Adrenal gland (tissue), 12 donors: ENCODE measurements around the gene DSCAML1. TPM values are rescaled to one million over a fixed set of nuclear protein-coding genes. Genes with fewer than 3 reads are reported as not detected.

ENCODE experiments used
- DNase-seq, 7 donors: peaks; one replicate each; pipeline ENCODE4 v3.0.0-alpha.2; 2019 to 2020
- H3K27ac ChIP-seq, 5 donors: fragments of 200-600 bp; sonication (generic) in 4 of 5; 1 replicate in 3 of 5; 2 replicates in 2 of 5; pipeline versions ENCODE4 v1.5.1 to v1.8.0; 2016 to 2020; ENCODE audit warnings: mild to moderate bottlenecking in 1 of 5
- H3K27me3 ChIP-seq: fragments of 200-600 bp; 2 replicates; pipeline ENCODE4 v1.8.0; 2021
- H3K36me3 ChIP-seq, 2 donors: fragments of 200-600 bp; replicated peaks in 1 of 2; 1 replicate in 1 of 2; 2 replicates in 1 of 2; pipeline versions ENCODE4 v1.5.1 to v1.8.0; 2018 to 2022
- H3K4me1 ChIP-seq, 2 donors: fragments of 200-600 bp; replicated peaks in 1 of 2; 1 replicate in 1 of 2; 2 replicates in 1 of 2; pipeline versions ENCODE4 v1.5.1 to v1.8.0; 2018 to 2021
- H3K4me3 ChIP-seq, 4 donors: fragments of 200-600 bp; sonication (generic) in 3 of 4; one replicate each; pipeline ENCODE4 v1.5.1; 2016 to 2018
- H3K9me3 ChIP-seq, 3 donors: fragments of 200-600 bp; sonication (generic) in 1 of 3; replicated peaks in 1 of 3; 1 replicate in 2 of 3; 2 replicates in 1 of 3; pipeline versions ENCODE4 v1.5.1 to v1.8.0; 2016 to 2021
- POLR2A ChIP-seq, 2 donors: fragments of 450-650 bp; IDR thresholded peaks; one replicate each; pipeline ENCODE4 v1.6.1; 2017; ENCODE audit warnings: antibody characterized with exemption in 2 of 2, mild to moderate bottlenecking in 2 of 2, moderate library complexity in 1 of 2
- WGBS, 4 donors: extraction: QIAGEN DNeasy Blood & Tissue Kit in 2 of 4; methylation state at CpG; one replicate each; pipeline versions ENCODE4 v1.1.5 to v1.1.7; 2013 to 2017; 5-methylcytosine and 5-hydroxymethylcytosine counted together
- intact Hi-C, 2 donors: fragments of 100-400 bp; cut with DNase I; formaldehyde crosslinking; loops; one replicate each; pipeline versions ENCODE4 v1.14.1 to v1.15.0; 2022 to 2023
- polyA plus RNA-seq, 3 donors: library from polyadenylated mRNA; stranded (reverse); fragments of 200-250 nt in 2 of 3; fragments of 350-450 nt in 1 of 3; fragmentation: Illumina TruSeq in 1 of 3; extraction: RNeasy Lipid Tissue Mini Kit (QIAGEN cat#74804) in 1 of 3; gene quantifications; one replicate each; pipeline ENCODE4 v1.2.3, GENCODE V29; 2013 to 2014
- total RNA-seq, 9 donors: library from RNA; depleted of rRNA in 4 of 9; stranded (reverse); fragments of >200 nt in 4 of 9; fragments of 120-200 nt in 1 of 9; fragmentation: NEBNext Ultra II Directional in 1 of 9; extraction: Animal tissue kit (Norgen Biotek cat#: 25700) in 1 of 9; gene quantifications; one replicate each; pipeline versions ENCODE4 v1.1.0 to v1.2.4, GENCODE V29; 2013 to 2023
- TF ChIP-seq, protein P1 (sequence below), 6 experiments: fragments of 450-650 bp in 4 of 6; fragments of 200-600 bp in 2 of 6; sonication (generic) in 1 of 6; IDR thresholded peaks; 1 replicate in 5 of 6; 2 replicates in 1 of 6; pipeline versions ENCODE4 v1.5.1 to v1.8.0; 2016 to 2021; ENCODE audit warnings: antibody characterized with exemption in 6 of 6, mild to moderate bottlenecking in 2 of 6, moderate library complexity in 1 of 6
- donor health status: healthy with polysubstance abuse.
- donor health status: Bipolar disorder and iron deficiency.
- donor health status: DM: yes; HTN: yes; CAD: no.
- donor health status: DM: no; HTN: no; CAD: no.
- donor health status: DM: no; HTN: no; CAD: no.
- donor health status: DM: yes; HTN: yes; CAD: no.

DSCAML1 gene
- total and polyA plus RNA-seq, 12 donors = 0.09 to 1.9 (median 0.55) TPM; not detected in 1

DNA sequence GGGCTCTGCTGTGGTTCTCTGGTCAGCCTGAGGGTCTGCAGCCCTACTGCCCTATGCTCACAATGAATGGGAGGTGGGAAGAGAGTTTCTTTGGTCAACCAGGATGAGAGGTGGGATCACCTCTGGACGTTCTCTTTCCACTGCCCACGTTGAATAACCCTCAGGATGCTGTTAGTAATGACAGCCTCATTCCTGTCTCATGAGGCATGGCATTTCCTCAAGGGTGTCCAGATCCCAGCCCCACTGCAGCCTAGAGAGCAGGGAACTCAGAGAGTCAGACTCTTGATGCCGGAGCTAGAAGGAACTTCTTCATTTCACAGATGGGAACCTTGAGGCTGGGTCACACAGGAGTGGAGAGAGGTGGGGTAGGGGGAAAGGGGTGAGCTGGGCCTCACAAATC, 273.3 kb downstream of the DSCAML1 start:
- DNase-seq = no peak
- intact Hi-C loops = no loop called here
- 20 to 82% (median 74%) methylated on average over 1 to 3 of the region's 3 CpGs for WGBS, 4 donors
- no peak overlapping the region for H3K27ac ChIP-seq
- no peaks in the 10 kb centered on the region for H3K4me1 ChIP-seq
- H3K27me3 ChIP-seq = no peaks in the 10 kb centered on the region
- H3K9me3 ChIP-seq = no peaks in the 10 kb centered on the region
- no peak overlapping the region for H3K4me3 ChIP-seq
- H3K36me3 ChIP-seq = no peaks in the 10 kb centered on the region
- TF ChIP-seq, protein P1, sequence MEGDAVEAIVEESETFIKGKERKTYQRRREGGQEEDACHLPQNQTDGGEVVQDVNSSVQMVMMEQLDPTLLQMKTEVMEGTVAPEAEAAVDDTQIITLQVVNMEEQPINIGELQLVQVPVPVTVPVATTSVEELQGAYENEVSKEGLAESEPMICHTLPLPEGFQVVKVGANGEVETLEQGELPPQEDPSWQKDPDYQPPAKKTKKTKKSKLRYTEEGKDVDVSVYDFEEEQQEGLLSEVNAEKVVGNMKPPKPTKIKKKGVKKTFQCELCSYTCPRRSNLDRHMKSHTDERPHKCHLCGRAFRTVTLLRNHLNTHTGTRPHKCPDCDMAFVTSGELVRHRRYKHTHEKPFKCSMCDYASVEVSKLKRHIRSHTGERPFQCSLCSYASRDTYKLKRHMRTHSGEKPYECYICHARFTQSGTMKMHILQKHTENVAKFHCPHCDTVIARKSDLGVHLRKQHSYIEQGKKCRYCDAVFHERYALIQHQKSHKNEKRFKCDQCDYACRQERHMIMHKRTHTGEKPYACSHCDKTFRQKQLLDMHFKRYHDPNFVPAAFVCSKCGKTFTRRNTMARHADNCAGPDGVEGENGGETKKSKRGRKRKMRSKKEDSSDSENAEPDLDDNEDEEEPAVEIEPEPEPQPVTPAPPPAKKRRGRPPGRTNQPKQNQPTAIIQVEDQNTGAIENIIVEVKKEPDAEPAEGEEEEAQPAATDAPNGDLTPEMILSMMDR (IDR thresholded peaks at IDR 0.05) = no peak
- no peak for TF ChIP-seq POLR2A (IDR thresholded peaks at IDR 0.05)

DNA sequence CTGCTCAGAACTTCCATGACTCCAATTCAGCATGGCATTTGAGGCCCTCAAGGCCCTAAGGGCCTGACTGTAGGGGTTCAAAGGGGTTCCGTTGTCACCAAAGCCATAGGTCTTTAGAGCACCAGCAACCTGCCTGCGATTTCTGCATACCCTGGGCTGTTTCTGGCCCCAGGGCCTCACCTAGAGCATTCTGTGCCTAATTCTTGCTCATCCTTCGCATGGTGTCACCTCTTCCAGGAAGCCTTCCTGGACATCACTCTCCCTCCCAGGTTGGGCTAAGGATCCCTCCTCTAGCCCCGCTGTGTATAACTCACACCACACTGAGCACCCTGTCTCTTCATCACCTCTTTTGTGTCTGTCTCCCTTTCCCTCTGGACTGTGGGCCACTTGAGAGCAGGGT, 275.0 kb downstream of the DSCAML1 start:
- intact Hi-C loops = no loop called here
- Histone ChIP-seq H3K9me3 (no peaks in the 10 kb centered on the region), H3K27me3 (no peaks in the 10 kb centered on the region), H3K4me1 (no peaks in the 10 kb centered on the region), H3K36me3 (no peaks in the 10 kb centered on the region), H3K4me3 (no peak overlapping the region), H3K27ac (no peak overlapping the region)
- TF ChIP-seq POLR2A (IDR thresholded peaks at IDR 0.05) = no peak
- TF ChIP-seq, protein P1 (IDR thresholded peaks at IDR 0.05) = no peak
- WGBS, 4 donors = 59 to 92% (median 81%) methylated on average over 4 of the region's 4 CpGs
- no peak for DNase-seq

DNA sequence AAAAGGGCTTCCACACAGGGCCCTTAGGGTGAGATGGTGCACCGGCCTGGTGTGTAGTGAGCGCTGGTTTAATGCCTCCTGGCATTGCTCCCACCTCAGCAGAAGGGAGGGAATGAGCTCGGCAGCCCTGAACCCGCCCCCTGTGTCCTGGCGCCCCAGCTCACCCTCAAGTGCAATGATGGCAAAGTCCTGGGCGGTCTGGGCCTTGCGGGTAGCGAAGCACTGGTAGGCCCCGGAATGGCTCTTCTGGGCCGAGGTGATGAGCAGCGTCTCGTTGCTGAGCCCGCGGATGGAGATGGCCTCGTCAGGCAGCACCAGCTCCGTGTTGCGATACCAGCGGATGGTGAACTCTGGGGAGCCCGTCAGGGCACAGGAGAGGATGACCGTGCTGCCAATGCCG, 276.1 kb downstream of the DSCAML1 start:
- DNase-seq = no peak
- Histone ChIP-seq H3K27me3 (no peaks in the 10 kb centered on the region), H3K36me3 (no peaks in the 10 kb centered on the region), H3K9me3 (no peaks in the 10 kb centered on the region), H3K4me1 (no peaks in the 10 kb centered on the region), H3K4me3 (no peak overlapping the region), H3K27ac (no peak overlapping the region)
- intact Hi-C loops = no loop called here
- TF ChIP-seq POLR2A (IDR thresholded peaks at IDR 0.05) = no peak
- TF ChIP-seq, protein P1 (IDR thresholded peaks at IDR 0.05) = no peak
- 93 to 97% (median 96%) methylated on average over 13 to 21 of the region's 21 CpGs for WGBS, 4 donors

DNA sequence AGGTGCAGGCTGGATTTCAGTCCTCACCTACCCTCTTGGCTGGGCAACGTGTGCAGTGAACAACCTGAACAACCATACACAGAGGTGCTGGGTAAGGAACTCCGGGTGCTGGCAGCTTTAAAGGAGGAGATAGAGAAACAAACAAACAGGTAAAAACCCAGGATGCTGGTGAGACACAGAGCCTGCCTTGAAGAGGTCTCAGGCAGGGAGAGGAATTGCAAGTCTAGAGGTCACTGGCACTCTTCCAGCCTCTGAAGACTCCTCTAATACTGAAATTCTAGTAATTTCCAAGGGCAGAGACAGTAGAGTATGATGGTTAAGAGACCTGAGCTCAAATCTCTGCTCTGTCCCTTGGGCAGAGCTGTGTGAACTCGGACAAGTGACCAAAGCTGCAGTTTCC, 276.8 kb downstream of the DSCAML1 start:
- no peaks in the 10 kb centered on the region for H3K27me3 ChIP-seq
- H3K4me1 ChIP-seq = no peaks in the 10 kb centered on the region
- no peaks in the 10 kb centered on the region for H3K36me3 ChIP-seq
- no peak overlapping the region for H3K4me3 ChIP-seq
- 82 to 91% (median 87%) methylated on average over 3 of the region's 3 CpGs for WGBS, 4 donors
- TF ChIP-seq POLR2A (IDR thresholded peaks at IDR 0.05) = no peak
- TF ChIP-seq, protein P1 (IDR thresholded peaks at IDR 0.05) = no peak
- DNase-seq = no peak
- H3K9me3 ChIP-seq = no peaks in the 10 kb centered on the region
- intact Hi-C loops = no loop called here
- H3K27ac ChIP-seq = no peak overlapping the region
